ENCODE measurements around the gene EQTN. TPM values are rescaled to one million over a fixed set of nuclear protein-coding genes. Genes with fewer than 3 reads are reported as not detected.

Gene EQTN
- total and polyA plus RNA-seq, 4 donors: 0.08 to 0.14 TPM; not detected in 2

DNA sequence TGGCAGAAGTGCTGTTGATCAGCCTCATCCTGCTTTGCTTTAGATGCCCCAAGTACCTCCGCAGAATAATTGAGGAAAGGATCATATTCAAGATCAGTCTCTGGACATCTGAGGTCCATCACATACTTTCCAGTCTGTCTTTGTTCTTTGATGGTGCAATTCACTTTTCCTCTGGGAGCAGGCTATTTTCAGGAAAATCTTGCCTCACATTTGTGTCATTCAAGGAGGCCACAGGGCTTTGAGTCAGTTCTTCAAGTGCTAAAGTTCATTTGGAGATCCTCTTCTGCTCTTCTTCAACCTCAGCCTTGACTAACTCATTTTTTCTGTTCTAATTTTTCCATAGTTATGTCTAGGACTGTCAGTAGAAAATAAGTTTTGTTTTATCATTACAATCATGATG is 18.6 kb downstream of the EQTN start:
- DNase-seq (ENCODE audit: low spot score): no peak
- no peak overlapping the region for H3K4me3 ChIP-seq (ENCODE audit: low read depth in 1 of 3, low read length in 3 of 3)
- no peak overlapping the region for H3K9ac ChIP-seq (ENCODE audit: low read depth in 1 of 2, low read length in 2 of 2)
- no peaks in the 10 kb centered on the region for H3K4me1 ChIP-seq (ENCODE audit: control insufficient read depth in 4 of 4, insufficient read depth in 4 of 4, low read length in 3 of 4)
- no peak overlapping the region for H3K27ac ChIP-seq (ENCODE audit: low read depth in 1 of 2, low read length in 2 of 2)
- 80% methylated on average over 1 of the region's 1 CpG for WGBS
- no peaks in the 10 kb centered on the region for H3K9me3 ChIP-seq (ENCODE audit: control insufficient read depth in 4 of 4, low read length in 3 of 4)
- no peaks in the 10 kb centered on the region for H3K27me3 ChIP-seq (ENCODE audit: control insufficient read depth in 4 of 4, insufficient read depth in 4 of 4, low read length in 3 of 4)
- TF ChIP-seq FOXA2 (IDR thresholded peaks at IDR 0.05): no peak
- TF ChIP-seq, protein P1, sequence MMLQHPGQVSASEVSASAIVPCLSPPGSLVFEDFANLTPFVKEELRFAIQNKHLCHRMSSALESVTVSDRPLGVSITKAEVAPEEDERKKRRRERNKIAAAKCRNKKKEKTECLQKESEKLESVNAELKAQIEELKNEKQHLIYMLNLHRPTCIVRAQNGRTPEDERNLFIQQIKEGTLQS (IDR thresholded peaks at IDR 0.05): no peak
- TF ChIP-seq NR2F2 (IDR thresholded peaks at IDR 0.05): no peak
- no peak for TF ChIP-seq TAF1 (conservative IDR thresholded peaks at IDR 0.05)
- TF ChIP-seq EGR1 (IDR thresholded peaks at IDR 0.05; ENCODE audit: low read depth in 2 of 2): no peak
- TF ChIP-seq GABPA (IDR thresholded peaks at IDR 0.05 in 1 of 2, conservative IDR thresholded peaks at IDR 0.05 in 1 of 2): no peak
- no peak for TF ChIP-seq ZBTB33 (IDR thresholded peaks at IDR 0.05)
- TF ChIP-seq RAD21 (IDR thresholded peaks at IDR 0.05): no peak
- TF ChIP-seq, protein P2, sequence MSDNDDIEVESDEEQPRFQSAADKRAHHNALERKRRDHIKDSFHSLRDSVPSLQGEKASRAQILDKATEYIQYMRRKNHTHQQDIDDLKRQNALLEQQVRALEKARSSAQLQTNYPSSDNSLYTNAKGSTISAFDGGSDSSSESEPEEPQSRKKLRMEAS (IDR thresholded peaks at IDR 0.05): no peak
- TF ChIP-seq JUND (IDR thresholded peaks at IDR 0.05): no peak
- no peak for TF ChIP-seq YY1 (IDR thresholded peaks at IDR 0.05)
- TF ChIP-seq, protein P3, sequence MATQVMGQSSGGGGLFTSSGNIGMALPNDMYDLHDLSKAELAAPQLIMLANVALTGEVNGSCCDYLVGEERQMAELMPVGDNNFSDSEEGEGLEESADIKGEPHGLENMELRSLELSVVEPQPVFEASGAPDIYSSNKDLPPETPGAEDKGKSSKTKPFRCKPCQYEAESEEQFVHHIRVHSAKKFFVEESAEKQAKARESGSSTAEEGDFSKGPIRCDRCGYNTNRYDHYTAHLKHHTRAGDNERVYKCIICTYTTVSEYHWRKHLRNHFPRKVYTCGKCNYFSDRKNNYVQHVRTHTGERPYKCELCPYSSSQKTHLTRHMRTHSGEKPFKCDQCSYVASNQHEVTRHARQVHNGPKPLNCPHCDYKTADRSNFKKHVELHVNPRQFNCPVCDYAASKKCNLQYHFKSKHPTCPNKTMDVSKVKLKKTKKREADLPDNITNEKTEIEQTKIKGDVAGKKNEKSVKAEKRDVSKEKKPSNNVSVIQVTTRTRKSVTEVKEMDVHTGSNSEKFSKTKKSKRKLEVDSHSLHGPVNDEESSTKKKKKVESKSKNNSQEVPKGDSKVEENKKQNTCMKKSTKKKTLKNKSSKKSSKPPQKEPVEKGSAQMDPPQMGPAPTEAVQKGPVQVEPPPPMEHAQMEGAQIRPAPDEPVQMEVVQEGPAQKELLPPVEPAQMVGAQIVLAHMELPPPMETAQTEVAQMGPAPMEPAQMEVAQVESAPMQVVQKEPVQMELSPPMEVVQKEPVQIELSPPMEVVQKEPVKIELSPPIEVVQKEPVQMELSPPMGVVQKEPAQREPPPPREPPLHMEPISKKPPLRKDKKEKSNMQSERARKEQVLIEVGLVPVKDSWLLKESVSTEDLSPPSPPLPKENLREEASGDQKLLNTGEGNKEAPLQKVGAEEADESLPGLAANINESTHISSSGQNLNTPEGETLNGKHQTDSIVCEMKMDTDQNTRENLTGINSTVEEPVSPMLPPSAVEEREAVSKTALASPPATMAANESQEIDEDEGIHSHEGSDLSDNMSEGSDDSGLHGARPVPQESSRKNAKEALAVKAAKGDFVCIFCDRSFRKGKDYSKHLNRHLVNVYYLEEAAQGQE (IDR thresholded peaks at IDR 0.05): no peak
- TF ChIP-seq HNF4G (IDR thresholded peaks at IDR 0.05): no peak
- no peaks in the 10 kb centered on the region for H3K36me3 ChIP-seq (ENCODE audit: control insufficient read depth in 4 of 4, insufficient read depth in 3 of 4, low read depth in 1 of 4, low read length in 3 of 4)

DNA sequence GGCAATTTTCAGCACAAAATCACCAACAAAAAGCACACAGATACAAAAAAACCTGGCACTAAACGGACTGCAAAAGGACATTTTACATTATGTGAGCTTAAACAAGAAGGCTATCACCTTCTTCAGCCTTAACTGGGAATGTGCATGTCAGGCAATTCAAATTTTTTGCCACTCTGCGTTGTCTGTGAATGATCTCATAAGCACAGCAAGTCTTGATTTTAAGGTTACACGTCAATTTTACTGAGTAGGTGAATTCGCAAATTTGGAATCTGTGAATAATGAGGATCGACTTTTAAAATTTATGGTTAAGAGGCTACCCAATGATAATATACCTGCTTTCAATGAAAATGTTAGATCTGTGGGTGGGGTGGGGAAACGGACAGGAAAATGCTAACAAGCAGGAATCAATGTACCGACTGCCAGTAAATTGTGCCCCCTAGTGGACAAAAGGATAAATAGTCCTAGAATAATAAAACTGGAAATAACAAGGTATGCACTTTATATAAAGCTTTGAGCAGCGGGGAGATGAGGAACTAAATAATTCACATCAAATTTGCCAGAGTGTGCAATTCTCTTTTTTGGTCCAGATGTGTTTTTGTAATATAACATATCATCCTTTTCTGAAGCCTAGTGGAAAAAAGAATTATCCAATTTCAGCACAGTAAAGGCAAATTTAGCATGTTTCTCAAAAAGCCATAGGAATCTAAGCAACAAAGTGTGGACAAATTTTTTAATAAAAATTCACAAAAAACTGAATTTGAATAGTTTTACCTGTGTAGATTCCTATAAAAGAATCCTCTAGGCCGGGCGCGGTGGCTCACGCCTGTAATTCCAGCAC is 20.5 kb downstream of the EQTN start:
- DNase-seq (ENCODE audit: low spot score): no peak
- H3K4me1 ChIP-seq (ENCODE audit: control insufficient read depth in 4 of 4, insufficient read depth in 4 of 4, low read length in 3 of 4): no peaks in the 10 kb centered on the region
- H3K9ac ChIP-seq (ENCODE audit: low read depth in 1 of 2, low read length in 2 of 2): no peak overlapping the region
- no peak overlapping the region for H3K27ac ChIP-seq (ENCODE audit: low read depth in 1 of 2, low read length in 2 of 2)
- no peaks in the 10 kb centered on the region for H3K9me3 ChIP-seq (ENCODE audit: control insufficient read depth in 4 of 4, low read length in 3 of 4)
- H3K27me3 ChIP-seq (ENCODE audit: control insufficient read depth in 4 of 4, insufficient read depth in 4 of 4, low read length in 3 of 4): no peaks in the 10 kb centered on the region
- H3K4me3 ChIP-seq (ENCODE audit: low read depth in 1 of 3, low read length in 3 of 3): peak overlapping the region in 1 of 3 donors; percentile 28
- WGBS: 40% methylated on average over 12 of the region's 12 CpGs
- H3K36me3 ChIP-seq (ENCODE audit: control insufficient read depth in 4 of 4, insufficient read depth in 3 of 4, low read depth in 1 of 4, low read length in 3 of 4): no peaks in the 10 kb centered on the region
- TF ChIP-seq ZBTB33 (IDR thresholded peaks at IDR 0.05): no peak
- TF ChIP-seq FOXA1 (IDR thresholded peaks at IDR 0.05): no peak
- peak; percentile 88 to 89 for TF ChIP-seq RAD21 (IDR thresholded peaks at IDR 0.05)
- TF ChIP-seq HNF4G (IDR thresholded peaks at IDR 0.05): no peak
- TF ChIP-seq, protein P4, sequence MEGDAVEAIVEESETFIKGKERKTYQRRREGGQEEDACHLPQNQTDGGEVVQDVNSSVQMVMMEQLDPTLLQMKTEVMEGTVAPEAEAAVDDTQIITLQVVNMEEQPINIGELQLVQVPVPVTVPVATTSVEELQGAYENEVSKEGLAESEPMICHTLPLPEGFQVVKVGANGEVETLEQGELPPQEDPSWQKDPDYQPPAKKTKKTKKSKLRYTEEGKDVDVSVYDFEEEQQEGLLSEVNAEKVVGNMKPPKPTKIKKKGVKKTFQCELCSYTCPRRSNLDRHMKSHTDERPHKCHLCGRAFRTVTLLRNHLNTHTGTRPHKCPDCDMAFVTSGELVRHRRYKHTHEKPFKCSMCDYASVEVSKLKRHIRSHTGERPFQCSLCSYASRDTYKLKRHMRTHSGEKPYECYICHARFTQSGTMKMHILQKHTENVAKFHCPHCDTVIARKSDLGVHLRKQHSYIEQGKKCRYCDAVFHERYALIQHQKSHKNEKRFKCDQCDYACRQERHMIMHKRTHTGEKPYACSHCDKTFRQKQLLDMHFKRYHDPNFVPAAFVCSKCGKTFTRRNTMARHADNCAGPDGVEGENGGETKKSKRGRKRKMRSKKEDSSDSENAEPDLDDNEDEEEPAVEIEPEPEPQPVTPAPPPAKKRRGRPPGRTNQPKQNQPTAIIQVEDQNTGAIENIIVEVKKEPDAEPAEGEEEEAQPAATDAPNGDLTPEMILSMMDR (IDR thresholded peaks at IDR 0.05; ENCODE audit: low read depth, low read length, missing input control): peak; percentile 72
